ENCODE results near the gene CAPN5.
A peak's percentile ranks its signal among the peaks of the same experiment; 100 is the strongest.

- TF ChIP-seq CTCF (conservative IDR thresholded peaks at IDR 0.05) (peak; percentile 98), ZFX (IDR thresholded peaks at IDR 0.05) (no peak)
Measured at GRCh38 chr11:77091146-77091940, 24.6 kb downstream of the CAPN5 start.
